ENCODE data around the gene ARL15.

The ARL15 gene

GRCh38 chr5:53878015-53878414 is 432.4 kb downstream of the ARL15 start:
- Histone ChIP-seq H3K4me3 (ENCODE audit: low read depth in 1 of 2, low read length in 1 of 2) (no peak overlapping the region), H3K4me1 (ENCODE audit: control insufficient read depth in 1 of 2, insufficient read depth in 1 of 2, low read depth in 1 of 2, low read length in 1 of 2) (no peaks in the 10 kb centered on the region), H3K27me3 (no peaks in the 10 kb centered on the region), H3K9me3 (no peaks in the 10 kb centered on the region), H3K36me3 (no peaks in the 10 kb centered on the region), H3K27ac (no peak overlapping the region)
- TF ChIP-seq, protein P1, sequence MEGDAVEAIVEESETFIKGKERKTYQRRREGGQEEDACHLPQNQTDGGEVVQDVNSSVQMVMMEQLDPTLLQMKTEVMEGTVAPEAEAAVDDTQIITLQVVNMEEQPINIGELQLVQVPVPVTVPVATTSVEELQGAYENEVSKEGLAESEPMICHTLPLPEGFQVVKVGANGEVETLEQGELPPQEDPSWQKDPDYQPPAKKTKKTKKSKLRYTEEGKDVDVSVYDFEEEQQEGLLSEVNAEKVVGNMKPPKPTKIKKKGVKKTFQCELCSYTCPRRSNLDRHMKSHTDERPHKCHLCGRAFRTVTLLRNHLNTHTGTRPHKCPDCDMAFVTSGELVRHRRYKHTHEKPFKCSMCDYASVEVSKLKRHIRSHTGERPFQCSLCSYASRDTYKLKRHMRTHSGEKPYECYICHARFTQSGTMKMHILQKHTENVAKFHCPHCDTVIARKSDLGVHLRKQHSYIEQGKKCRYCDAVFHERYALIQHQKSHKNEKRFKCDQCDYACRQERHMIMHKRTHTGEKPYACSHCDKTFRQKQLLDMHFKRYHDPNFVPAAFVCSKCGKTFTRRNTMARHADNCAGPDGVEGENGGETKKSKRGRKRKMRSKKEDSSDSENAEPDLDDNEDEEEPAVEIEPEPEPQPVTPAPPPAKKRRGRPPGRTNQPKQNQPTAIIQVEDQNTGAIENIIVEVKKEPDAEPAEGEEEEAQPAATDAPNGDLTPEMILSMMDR (IDR thresholded peaks at IDR 0.05) = no peak

- Histone ChIP-seq H3K4me3 (ENCODE audit: low read depth in 1 of 2, low read length in 1 of 2) (no peak overlapping the region), H3K27me3 (no peaks in the 10 kb centered on the region), H3K9me3 (no peaks in the 10 kb centered on the region), H3K36me3 (no peaks in the 10 kb centered on the region), H3K27ac (no peak overlapping the region), H3K4me1 (ENCODE audit: control insufficient read depth in 1 of 2, insufficient read depth in 1 of 2, low read depth in 1 of 2, low read length in 1 of 2) (no peaks in the 10 kb centered on the region)
- TF ChIP-seq, protein P1 (IDR thresholded peaks at IDR 0.05) = no peak
Measured at GRCh38 chr5:53877243-53877642, 433.1 kb downstream of the ARL15 start.

DNA sequence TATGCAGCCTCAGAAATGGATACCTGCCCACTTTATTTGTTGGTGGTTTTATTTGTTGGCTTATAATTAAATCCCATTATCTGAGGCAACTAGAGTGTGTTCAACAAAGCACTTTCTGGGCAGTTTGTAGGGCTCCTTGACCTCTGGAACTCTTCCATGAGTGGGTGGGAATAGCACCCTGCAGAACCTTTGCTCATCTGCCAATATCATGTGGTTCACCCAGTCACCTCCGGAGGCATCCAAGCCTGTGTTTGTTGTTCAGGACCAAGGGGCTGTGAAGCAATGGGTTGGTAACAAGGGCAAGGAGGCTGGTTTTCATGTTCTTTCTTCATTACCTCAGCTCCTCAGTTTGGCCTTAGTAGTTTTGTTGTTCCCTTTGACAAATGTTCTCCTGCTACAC is 436.0 kb downstream of the ARL15 start:
- Histone ChIP-seq H3K4me3 (ENCODE audit: low read depth in 1 of 2, low read length in 1 of 2) (no peak overlapping the region), H3K36me3 (no peaks in the 10 kb centered on the region), H3K27ac (no peak overlapping the region), H3K9me3 (no peaks in the 10 kb centered on the region), H3K4me1 (ENCODE audit: control insufficient read depth in 1 of 2, insufficient read depth in 1 of 2, low read depth in 1 of 2, low read length in 1 of 2) (no peaks in the 10 kb centered on the region), H3K27me3 (no peaks in the 10 kb centered on the region)
- TF ChIP-seq, protein P1 (IDR thresholded peaks at IDR 0.05) = no peak

GRCh38 chr5:53873235-53873634 is 437.1 kb downstream of the ARL15 start:
- no peaks in the 10 kb centered on the region for H3K9me3 ChIP-seq
- H3K27ac ChIP-seq = no peak overlapping the region
- no peaks in the 10 kb centered on the region for H3K4me1 ChIP-seq (ENCODE audit: control insufficient read depth in 1 of 2, insufficient read depth in 1 of 2, low read depth in 1 of 2, low read length in 1 of 2)
- H3K4me3 ChIP-seq (ENCODE audit: low read depth in 1 of 2, low read length in 1 of 2) = no peak overlapping the region
- no peaks in the 10 kb centered on the region for H3K36me3 ChIP-seq
- H3K27me3 ChIP-seq = no peaks in the 10 kb centered on the region
- TF ChIP-seq, protein P1 (IDR thresholded peaks at IDR 0.05) = no peak

GRCh38 chr5:53871775-53872174 is 438.6 kb downstream of the ARL15 start:
- Histone ChIP-seq H3K27me3 (no peaks in the 10 kb centered on the region), H3K27ac (no peak overlapping the region), H3K36me3 (no peaks in the 10 kb centered on the region), H3K4me3 (ENCODE audit: low read depth in 1 of 2, low read length in 1 of 2) (no peak overlapping the region), H3K9me3 (no peaks in the 10 kb centered on the region), H3K4me1 (ENCODE audit: control insufficient read depth in 1 of 2, insufficient read depth in 1 of 2, low read depth in 1 of 2, low read length in 1 of 2) (no peaks in the 10 kb centered on the region)
- TF ChIP-seq, protein P1 (IDR thresholded peaks at IDR 0.05) = no peak

DNA sequence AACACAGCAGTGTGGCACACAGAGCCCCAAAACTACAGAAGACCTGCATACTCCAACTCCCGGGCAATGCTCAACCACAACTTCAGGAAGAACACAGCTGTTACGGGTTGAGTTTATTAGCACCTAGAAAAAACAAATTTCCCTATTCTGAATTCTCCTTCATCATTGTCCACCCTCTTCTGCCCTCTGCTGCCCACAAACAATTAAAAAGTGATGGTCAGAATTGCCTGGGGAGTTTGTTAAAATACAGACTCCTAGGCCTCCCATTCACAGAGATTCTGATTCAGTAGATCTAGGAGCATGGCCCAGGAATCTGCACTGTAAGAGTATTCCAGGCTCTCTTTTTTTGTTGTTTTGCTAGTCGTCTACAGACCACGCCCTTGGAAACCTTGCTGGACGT is 439.3 kb downstream of the ARL15 start:
- Histone ChIP-seq H3K9me3 (no peaks in the 10 kb centered on the region), H3K27ac (no peak overlapping the region), H3K27me3 (no peaks in the 10 kb centered on the region), H3K4me1 (ENCODE audit: control insufficient read depth in 1 of 2, insufficient read depth in 1 of 2, low read depth in 1 of 2, low read length in 1 of 2) (no peaks in the 10 kb centered on the region), H3K36me3 (no peaks in the 10 kb centered on the region), H3K4me3 (ENCODE audit: low read depth in 1 of 2, low read length in 1 of 2) (no peak overlapping the region)
- TF ChIP-seq, protein P1 (IDR thresholded peaks at IDR 0.05) = no peak

Data from neutrophil (primary cell).